K562 (cell line): ENCODE measurements around the gene WASHC3. TPM values are rescaled to one million over a fixed set of nuclear protein-coding genes. Genes with fewer than 3 reads are reported as not detected.
A peak's percentile ranks its signal among the peaks of the same experiment; 100 is the strongest.

Source experiments
- ASH1L ChIP-seq: fragments of 450-650 bp; IDR thresholded peaks from 2 replicates; pipeline ENCODE4 v1.6.1; 2018; ENCODE audit warnings: borderline replicate concordance, mild to moderate bottlenecking, low read depth; ENCODE audit not compliant: partially characterized antibody
- BRF1 ChIP-seq: IDR thresholded peaks from 3 replicates; pipeline ENCODE4 v1.6.1; 2011; ENCODE audit warnings: borderline replicate concordance, mild to moderate bottlenecking; ENCODE audit not compliant: insufficient read length; ENCODE audit errors: extremely low read depth
- E4F1 ChIP-seq: fragments of 250-450 bp; sonication (Bioruptor Pico); IDR thresholded peaks from 2 replicates; pipeline ENCODE4 v1.5.0; 2021; ENCODE audit warnings: mild to moderate bottlenecking, borderline replicate concordance
- EP300 ChIP-seq: IDR thresholded peaks from 2 replicates; pipeline ENCODE4 v1.6.1; 2012; ENCODE audit warnings: low read length, improper control_type of control experiment
- ETV1 ChIP-seq: fragments of 450-650 bp; conservative IDR thresholded peaks from 2 replicates; pipeline ENCODE4 v1.6.1; 2016; ENCODE audit warnings: missing genetic modification characterization, control low read depth, low read depth, missing compliant biosample characterization
- FOXM1 ChIP-seq, 2 experiments: fragments of 450-650 bp in 1 of 2; sonication (generic) in 1 of 2; formaldehyde crosslinking in 1 of 2; IDR thresholded peaks; 2 replicates each; pipeline versions ENCODE4 v1.6.1 to v1.9.0; 2017 to 2022; ENCODE audit warnings: low read depth in 2 of 2, mild to moderate bottlenecking in 2 of 2, missing genetic modification reagents in 1 of 2, moderate library complexity in 1 of 2
- IRF2 ChIP-seq: sonication (generic); formaldehyde crosslinking; IDR thresholded peaks from 2 replicates; pipeline ENCODE4 v1.8.1; 2022; ENCODE audit warnings: mild to moderate bottlenecking, missing genetic modification reagents
- MTA3 ChIP-seq: fragments of 450-650 bp; formaldehyde crosslinking; IDR thresholded peaks from 2 replicates; pipeline ENCODE4 v1.6.1; 2017; ENCODE audit warnings: mild to moderate bottlenecking, borderline replicate concordance
- OTX1 ChIP-seq: fragments of 450-650 bp; formaldehyde crosslinking; IDR thresholded peaks from 2 replicates; pipeline ENCODE4 v1.4.0; 2022; ENCODE audit warnings: mild to moderate bottlenecking
- SIRT6 ChIP-seq: IDR thresholded peaks from one replicate; pipeline ENCODE4 v1.6.1; 2012; ENCODE audit warnings: low read depth, mild to moderate bottlenecking, control low read depth, inconsistent platforms, low read length, moderate library complexity
- ZNF217 ChIP-seq: sonication (generic); formaldehyde crosslinking; IDR thresholded peaks from 2 replicates; pipeline ENCODE4 v1.8.0; 2022; ENCODE audit warnings: mild to moderate bottlenecking, missing genetic modification reagents
- ZNF318 ChIP-seq, 2 experiments: fragments of 450-650 bp; IDR thresholded peaks; 2 replicates each; pipeline ENCODE4 v1.6.1; 2016; ENCODE audit warnings: mild to moderate bottlenecking in 2 of 2, borderline replicate concordance in 1 of 2, low read depth in 1 of 2, moderate library complexity in 1 of 2
- polyA plus RNA-seq, 8 experiments: library from polyadenylated mRNA; depleted of rRNA in 4 of 8; stranded (reverse) in 5 of 8; unstranded in 3 of 8; fragments of >200 nt; fragmentation: Nextera tagmentation in 2 of 8; fragmentation: Illumina TruSeq in 1 of 8; extraction: Ambion mirVana in 2 of 8; extraction: Trizol in 1 of 8; gene quantifications; 2 replicates each; pipeline versions ENCODE4 v1.2.1 to v1.2.3, GENCODE V29; 2011 to 2014; ENCODE audit warnings: inconsistent platforms in 1 of 8, missing spikeins in 1 of 8
- total RNA-seq, 7 experiments: library from RNA; depleted of rRNA in 6 of 7; stranded (reverse); fragments of >200 nt in 6 of 7; fragmentation: Illumina TruSeq in 2 of 7; extraction: Trizol in 2 of 7; gene quantifications; 2 replicates each; pipeline versions ENCODE4 v1.2.1 to v1.2.3, GENCODE V29; 2011 to 2021; ENCODE audit warnings: low replicate concordance in 1 of 7
- TF ChIP-seq, protein P1 (sequence below): sonication (generic); IDR thresholded peaks from 2 replicates; pipeline ENCODE4 v1.6.1; 2016

Gene WASHC3
- total and polyA plus RNA-seq, 9 of the 15 experiments (the other 6 are each of a cell fraction or from before 2014, with no cell fraction given) = 14.3 to 74.9 (median 35.1) TPM

DNA sequence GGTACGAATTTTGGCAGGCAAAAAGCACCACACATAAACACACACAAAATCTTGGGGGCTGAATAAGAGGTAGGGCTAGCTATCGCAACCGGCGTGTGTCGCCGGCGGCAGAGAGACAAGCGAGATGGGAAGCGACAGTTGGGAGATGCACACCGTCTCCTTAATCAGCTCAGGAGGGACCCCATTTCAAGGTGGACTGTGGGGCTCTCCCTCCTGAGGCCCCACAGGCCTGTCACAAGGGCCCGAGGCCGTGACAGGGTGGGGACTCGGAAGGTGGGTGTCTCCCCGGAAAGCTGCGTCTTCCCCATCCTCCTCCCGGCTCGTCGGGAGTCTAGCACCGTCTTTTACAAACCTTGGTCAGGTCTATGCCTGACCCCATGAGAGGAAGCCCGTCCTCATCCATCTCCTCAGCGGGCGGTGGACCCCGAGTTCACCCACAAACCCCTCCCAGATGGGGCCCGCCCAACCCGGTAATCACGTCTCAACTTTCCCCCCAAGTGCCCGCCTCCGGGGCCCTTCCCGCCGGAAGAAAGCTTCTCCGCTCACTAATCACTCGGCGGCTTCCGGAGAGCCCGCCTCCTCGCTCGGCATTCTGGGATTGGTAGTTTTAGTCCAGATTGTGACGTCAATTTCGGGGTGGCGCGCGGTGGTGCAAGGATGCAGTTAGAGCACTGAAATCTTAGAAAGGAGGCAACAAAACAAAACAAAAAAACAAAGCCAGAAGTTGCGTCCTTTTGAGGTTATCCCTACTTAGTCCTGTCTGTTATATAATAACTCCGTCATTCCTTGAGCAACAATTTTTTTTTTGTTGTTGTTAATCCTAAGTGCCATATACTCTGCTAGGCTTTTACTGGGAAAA, at the start of gene WASHC3 (continued):
- TF ChIP-seq IRF2 (CRISPR knock-in tag) (no peak), SIRT6 (no peak), ZNF217 (CRISPR knock-in tag) (no peak), OTX1 (CRISPR knock-in tag) (no peak), EP300 (no peak; the same call in 1 of the 2 replicates), ZNF318 (IDR thresholded peaks at IDR 0.05; ENCODE audit: borderline replicate concordance in 1 of 2, low read depth in 1 of 2) (no peak), MTA3 (no peak), E4F1 (no peak), ETV1 (tag) (peak; percentile 62; the same call in 1 of the 2 replicates), BRF1 (no peak), FOXM1 (IDR thresholded peaks at IDR 0.05; ENCODE audit: low read depth) (no peak), FOXM1 (CRISPR knock-in tag; IDR thresholded peaks at IDR 0.05; ENCODE audit: low read depth) (no peak), ASH1L (no peak)
- TF ChIP-seq, protein P1, sequence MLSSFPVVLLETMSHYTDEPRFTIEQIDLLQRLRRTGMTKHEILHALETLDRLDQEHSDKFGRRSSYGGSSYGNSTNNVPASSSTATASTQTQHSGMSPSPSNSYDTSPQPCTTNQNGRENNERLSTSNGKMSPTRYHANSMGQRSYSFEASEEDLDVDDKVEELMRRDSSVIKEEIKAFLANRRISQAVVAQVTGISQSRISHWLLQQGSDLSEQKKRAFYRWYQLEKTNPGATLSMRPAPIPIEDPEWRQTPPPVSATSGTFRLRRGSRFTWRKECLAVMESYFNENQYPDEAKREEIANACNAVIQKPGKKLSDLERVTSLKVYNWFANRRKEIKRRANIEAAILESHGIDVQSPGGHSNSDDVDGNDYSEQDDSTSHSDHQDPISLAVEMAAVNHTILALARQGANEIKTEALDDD = no peak
